OCI-LY3 (cell line): Measurements from ENCODE around the gene GIMAP8.

Source experiments
- CTCF ChIP-seq: fragments of 200-600, 300-600 bp; sonication (generic); IDR thresholded peaks from 2 replicates; pipeline ENCODE4 v1.5.1; 2014; ENCODE audit warnings: antibody characterized with exemption, low read length, low read depth
- EZH2phosphoT487 ChIP-seq: fragments of 200-600 bp; shearing (Covaris generic); IDR thresholded peaks from 2 replicates; pipeline ENCODE4 v1.6.1; 2018; ENCODE audit warnings: antibody characterized with exemption, mixed run types, low read depth

- TF ChIP-seq CTCF (no peak), EZH2phosphoT487 (no peak)
Measured at GRCh38 chr7:150476819-150477631, 26.6 kb downstream of the GIMAP8 start.
